Globus pallidus (tissue), 1 donor: ENCODE results near the gene SPTBN2.
"Not testable (repeated sequence)": the region's sequence is repeated elsewhere in the genome, so short reads cannot be mapped to it uniquely, and the experiment has no call there.

Experiments
- DNase-seq: peaks from one replicate; pipeline ENCODE4 v3.0.0-alpha.2; 2015; ENCODE audit warnings: low spot score

The SPTBN2 gene

DNA sequence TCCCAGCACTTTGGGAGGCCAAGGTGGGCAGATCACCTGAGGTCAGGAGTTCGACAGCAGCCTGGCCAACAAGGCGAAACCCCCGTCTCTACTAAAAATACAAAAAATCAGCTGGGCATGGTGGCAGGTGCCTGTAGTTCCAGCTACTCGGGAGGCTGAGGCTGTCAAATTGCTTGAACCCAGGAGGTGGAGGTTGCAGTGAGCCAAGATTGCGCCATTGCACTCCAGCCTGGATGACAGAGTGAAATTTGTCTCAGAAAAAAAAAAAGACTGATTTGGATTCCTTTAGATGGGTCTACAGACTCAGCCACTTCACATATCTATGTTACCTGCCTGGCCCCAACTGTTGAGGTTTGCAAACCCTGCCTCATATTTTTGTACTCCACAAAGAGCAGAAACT lies 4.8 kb downstream of the SPTBN2 start:
- DNase-seq: not testable (repeated sequence)

DNA sequence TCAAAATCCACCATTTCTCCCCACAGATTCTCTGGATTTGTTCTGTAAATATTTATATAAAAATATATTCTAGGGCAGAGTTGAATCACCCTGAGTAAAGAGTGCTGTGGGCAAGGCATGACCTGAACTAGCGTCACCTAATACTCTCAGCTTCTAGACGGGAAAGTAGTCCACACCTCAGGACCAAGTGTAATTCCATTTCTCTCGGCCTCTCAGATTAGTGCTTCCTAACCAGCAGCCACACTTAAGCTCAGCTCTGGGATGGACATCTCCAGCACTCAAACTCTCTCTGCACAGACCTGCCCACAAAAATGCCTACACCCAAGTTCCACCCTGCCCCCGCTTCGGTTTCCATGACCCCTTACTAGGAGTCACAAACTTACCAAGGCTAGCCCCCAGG lies 5.3 kb downstream of the SPTBN2 start:
- DNase-seq: no peak

DNA sequence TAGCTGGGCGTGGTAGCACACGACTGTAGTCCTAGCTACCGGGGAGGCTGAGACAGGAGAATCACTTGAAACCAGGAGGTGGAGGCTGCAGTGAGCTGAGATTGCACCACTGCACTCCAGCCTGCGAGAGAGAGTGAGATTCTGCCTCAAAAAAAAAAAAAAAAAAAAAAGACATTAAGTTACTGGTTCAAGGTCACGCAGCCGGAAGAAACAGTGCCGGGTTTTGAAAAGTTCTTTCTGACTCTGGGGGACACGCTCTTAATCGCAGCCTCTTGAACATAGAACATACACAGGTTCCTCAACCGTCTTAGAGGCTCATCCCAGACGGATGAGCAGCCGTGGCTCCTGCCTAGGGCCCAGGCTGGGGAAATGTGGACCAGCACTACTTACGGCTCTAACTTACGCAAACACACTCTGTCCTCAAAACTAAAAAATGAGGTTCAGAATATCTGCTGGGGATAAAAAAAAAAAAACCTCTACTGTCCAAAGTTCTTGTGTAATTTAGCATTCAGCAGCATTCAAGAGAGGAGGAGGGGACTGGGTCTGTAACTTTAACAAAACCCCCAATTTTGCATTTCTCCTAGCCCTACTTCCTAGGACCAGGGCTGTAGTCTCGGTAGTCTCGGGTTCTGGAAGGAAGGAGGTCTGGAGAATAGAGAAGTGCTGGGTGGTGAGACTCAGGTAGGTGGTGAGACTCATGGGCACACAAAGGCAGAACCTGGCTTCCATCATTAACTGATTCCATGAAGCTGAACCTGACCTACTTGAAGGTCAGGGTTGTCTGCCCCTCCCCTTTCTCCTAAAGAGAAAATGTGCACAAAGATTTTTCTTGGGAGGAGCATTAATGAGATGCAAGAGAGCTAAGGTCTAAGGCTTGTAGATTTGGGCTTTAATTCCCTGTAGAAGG lies 6.0 kb downstream of the SPTBN2 start:
- DNase-seq: no peak

DNA sequence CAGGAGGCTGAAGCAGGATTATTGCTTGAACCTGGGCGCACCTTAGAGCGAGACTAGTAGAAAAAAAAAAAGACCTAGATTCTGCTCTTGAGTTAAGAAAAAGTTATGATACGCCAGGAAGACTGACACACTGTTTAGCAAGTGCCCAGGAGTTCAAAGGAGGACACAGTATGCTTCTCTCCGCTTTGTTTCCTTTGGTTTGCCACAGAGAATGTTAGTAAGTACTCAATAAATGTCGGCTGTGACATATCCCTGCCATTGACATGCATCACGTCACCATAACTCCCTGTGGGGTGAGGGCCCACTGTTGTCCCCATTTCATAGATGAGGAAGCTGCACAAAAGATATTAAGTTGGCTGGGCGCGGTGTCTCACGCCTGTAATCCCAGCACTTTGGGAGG lies 7.1 kb downstream of the SPTBN2 start:
- DNase-seq: no peak

DNA sequence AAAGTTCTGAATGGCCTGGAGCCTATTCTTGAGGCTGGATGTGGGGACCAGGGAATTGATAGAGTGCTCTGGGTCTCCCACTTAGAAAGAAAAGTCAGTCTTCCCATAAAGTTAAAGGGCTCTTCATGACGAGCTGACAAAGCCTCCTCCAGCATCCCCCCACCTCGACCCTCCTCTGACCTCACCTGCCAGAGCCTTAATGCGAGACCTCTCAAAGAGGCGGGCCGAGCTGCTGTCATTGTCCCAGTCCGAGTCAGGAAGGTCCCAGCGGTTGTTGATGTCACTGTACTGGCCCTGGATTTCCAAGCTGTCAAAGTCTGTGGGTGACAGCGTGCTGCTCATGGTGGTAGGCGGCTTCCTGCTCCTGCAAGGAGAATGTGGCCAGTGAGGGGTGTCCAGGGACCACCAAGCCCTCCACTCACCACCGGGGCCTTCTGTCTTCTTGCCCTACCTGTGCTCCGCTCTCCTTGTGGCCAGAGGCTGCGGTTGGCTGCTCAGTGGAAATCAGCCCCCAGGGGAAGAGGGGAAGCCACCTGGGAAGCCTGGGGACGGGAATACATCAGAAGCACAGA lies 8.0 kb downstream of the SPTBN2 start:
- DNase-seq: no peak

DNA sequence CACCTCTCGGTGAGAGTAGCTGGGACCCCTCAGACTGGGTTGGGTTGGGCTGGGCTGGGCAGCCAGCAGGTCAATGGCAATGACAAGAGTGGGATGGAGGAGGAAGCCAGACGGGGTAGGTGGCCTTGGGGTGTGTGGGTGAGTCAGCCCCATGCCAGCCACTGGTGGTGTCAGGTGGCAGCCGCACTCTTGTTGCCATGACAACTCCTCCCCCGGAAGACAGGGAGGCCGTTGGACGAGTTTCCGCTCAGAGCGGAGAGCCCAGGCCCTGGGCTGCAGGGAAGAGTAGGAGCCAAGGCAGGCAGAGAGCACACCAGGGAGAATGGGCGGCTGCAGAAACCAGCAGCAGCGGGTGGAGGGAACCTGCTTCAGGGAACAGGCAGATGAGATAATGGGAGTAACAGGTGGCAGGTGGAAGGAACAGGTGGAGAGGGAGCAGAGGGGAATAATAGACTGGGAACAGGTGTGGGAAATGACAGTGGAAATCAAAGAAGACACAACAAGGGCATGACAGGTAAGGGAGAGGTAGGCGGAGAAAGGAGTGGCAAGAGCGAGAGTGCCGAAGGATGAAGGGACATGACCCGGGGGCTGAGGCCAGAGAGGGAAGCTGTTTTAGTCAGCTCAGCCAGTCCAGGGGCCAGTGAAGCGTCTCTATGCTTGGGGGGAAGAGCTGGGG lies 8.7 kb downstream of the SPTBN2 start:
- DNase-seq: no peak

DNA sequence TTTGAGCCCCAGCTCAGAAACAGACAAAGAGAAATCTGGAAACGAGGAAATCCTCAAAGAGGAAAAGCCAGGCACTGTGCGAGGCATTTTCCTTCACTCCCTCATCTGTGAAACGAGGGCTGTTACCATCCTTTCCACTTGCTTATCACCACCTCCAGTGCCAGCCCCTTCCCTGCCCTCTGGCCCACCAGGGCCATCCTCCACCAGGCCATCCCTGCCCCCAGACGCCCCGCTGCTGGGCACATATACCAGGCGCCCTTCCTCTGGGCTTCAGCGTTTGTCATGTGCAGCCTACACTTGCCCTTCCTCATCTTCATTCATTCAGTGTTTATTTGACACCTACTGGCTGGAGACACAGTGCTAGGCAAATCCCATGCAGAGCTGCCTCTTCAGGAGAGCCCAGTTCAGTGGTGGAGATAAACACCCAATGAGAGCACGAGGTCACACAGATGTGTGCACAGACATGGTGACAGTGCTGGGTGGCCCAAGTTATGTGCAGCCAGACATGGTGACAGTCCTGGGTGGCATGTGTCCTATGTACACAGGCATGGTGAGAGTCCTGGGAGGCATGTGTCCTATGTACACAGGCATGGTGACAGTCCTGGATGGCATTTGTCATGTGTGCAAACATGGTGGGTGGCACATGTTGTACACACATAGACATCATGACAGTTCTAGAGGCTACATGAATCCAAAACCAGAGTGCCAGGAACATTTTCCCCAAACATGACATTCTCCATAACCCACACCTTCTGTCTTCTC lies 9.7 kb downstream of the SPTBN2 start:
- no peak for DNase-seq

DNA sequence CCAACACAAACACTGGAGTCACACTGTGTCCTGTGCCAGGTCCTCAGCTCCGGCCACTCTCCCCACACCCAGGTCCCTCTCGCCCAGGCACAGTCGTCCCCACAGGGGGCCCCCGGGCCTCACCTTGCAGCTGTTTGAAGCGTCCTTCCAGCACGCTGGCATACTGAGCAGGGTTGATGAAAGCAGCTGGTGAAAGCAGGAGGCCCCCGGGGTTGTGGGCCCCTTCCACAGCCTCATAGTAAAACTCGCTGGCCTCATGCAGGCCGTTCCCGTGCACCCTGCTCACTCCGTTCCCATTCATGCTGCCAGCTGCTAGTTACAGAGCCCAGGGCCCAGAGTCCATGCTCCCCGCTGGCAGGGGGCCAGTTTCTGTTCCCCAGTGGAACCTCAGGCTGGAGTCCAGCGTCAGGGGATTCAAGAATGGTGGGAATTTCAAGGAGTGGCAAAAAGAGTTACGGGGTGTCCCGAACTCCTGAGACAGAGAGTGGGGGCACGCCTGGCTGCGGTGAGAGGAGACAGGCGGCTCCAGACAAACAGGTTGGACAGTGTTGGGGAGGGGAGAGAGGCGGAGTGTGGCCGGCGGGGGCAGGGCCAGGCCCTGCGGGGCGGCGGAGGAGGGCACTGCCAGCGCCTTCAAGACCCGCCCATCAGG lies 10.6 kb downstream of the SPTBN2 start:
- DNase-seq: no peak

DNA sequence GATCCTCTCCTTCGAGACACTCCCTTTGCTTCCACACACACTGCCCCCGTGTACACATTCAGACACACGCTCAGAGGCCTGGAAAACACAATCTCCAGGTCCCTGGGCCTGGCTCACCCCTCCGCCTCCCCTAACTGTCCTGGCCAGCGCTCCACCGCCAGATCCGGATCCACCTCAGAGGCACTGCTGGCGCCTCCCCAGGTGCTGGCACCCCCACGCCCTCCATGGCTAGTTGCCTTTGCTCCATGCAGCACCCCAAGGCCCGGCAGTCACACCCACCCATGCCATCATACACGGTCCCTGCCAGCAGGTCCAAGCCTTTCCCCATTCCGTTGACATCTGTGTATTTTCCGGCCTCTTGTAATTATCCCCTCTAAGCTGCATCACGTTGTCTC lies 11.1 kb downstream of the SPTBN2 start:
- DNase-seq: no peak

DNA sequence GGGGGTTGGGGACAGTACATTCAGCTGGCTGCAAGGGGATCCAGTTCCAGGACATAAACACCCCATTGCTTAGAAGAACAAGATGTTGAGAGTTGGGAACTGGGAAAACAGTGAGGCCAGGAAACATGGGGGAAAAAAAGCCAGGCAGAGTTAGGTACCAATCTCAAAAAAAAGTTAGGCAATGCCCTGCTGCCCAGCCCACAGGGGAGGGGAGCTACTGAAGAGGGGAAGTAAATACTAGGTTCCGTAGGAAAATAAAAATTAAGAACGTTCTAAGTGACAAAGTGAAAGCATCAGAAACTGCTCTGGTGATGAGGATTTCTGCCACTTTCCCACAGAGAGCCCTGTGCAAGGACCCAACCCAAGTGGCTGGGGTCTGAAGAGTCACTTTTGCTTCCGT lies 12.0 kb downstream of the SPTBN2 start:
- DNase-seq: no peak

DNA sequence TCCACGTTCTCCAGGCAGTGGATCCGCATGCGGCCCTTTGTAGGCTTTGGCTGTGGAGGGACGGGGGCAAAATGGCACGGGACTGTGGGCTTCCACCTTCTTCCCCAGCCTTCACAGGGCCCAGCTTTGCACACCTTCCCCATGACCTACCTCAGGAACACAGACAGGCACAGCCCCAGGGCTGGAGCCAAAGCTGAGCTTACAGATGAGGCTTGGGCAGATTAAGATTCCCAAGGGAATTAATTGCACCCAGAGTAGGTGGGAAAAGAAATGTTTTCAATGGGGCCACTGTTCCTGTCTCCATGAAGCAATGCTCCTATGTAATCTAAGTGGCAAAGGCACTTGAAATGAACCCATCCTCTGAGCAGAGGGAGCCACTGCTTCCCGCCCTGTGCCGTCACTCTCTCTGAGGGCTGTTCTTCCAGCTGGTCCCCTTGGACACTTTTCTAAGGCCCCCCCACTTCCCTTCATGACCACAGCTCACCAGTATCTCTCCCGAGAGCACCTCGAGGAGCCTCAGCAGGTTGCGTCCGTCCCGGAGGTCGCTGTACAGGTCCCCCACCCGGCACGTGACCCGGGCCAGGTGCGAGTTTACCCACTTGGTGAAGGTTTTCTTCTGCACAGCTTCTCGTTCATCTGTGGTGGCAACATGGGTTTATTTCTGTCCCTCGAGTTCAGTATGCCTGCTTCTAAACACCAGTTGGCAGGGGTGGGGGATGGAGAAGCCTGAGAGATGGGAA lies 13.5 kb downstream of the SPTBN2 start:
- DNase-seq: no peak

DNA sequence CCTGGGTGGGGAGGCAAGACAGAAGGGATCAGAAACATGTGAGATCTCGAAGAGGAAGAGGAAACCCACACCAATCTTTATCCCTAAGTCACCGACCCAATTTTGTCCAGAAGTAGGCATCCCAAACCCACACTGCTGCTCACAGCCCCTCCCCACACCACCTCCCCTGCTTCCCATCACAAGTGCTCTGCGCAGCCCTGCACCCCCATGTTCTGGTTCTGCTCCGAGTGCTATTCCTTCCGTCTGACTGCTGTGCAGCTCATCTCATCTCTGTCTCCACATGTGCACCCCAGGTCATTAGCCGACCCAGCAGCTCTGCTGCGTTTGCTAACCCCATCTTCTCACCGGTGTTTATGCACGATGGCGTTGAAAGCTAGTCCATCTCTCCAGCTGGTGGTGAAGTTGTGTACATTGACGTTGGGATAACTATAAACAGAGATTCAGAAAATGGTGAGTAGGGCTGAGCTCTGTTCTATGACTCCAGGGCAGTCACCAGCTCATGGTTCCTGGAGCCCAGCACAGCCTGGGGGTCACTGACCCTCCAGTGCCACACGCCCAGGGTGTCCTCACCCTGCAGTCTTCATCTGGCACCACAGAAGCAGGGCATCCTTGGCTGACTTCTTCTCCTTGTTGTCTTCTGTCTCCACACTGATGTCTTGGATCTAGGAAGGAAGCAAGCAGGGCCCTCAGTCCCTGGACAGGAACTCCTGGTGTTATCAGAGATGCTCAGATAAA lies 15.1 kb downstream of the SPTBN2 start:
- DNase-seq: no peak

DNA sequence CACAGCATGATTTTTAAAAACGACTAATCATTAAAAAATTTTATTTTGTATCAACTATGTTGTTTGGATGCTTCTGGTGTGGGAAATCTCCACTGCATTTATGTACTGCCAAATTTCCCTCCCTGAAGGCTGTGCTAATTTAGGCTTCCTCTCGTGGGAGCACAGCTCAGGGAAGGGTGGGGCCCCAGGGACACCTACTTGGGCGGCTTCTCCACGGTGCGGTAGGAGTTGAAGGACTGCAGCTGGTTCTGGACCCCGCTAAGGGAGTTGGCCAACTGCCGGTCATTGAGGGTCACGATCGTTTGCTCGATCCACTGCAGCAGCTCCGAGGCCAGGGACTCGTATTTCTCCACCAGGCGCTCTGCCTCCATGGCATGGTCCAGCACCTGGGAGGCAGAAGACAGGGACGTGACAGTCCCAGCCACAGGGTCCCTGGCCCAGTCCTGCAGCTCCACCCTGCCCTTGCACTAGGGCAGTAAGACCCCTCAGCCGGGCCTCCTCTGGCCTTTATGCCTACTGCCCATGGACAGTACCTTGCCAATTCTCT lies 18.6 kb downstream of the SPTBN2 start:
- DNase-seq: no peak

DNA sequence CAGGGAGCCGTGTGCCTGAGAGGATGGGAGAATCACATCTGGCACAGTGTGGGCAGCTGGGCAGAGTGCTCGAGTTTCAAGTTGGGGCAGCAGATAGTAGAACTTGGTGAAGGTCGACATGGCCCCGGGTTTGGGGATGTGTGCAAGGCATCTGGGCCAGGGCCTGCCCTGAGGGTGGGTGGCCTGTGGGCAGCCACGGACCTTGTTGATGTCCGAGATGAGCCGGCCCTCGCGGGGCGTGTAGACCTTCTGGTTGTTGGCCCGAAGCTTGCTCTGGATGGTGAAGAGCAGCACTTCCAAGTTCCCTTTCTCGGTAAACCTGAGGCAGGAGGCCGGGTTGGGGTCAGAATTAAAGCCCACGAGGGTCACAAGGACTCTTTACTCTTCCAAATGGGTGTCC lies 20.3 kb downstream of the SPTBN2 start:
- DNase-seq: no peak

DNA sequence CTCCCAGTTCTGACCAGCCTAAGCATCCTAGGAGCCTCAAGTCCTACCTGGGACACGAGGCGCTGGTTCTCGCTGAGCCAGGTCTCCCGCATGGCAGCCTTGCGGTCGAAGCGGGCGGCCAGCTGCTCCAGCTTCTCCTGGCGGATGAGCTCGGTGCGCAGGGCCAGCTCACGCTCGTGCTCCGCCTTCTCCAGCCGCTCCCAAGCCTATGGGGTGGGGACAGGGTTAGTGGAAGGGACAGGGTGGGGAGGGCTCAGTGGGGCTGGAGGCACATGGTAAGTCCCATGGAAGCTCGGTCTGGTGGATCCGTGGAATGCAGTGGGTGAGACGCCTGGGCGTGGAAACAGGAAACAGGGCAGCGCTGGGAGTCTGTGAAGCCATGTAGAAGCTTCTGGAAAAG lies 20.9 kb downstream of the SPTBN2 start:
- no peak for DNase-seq

DNA sequence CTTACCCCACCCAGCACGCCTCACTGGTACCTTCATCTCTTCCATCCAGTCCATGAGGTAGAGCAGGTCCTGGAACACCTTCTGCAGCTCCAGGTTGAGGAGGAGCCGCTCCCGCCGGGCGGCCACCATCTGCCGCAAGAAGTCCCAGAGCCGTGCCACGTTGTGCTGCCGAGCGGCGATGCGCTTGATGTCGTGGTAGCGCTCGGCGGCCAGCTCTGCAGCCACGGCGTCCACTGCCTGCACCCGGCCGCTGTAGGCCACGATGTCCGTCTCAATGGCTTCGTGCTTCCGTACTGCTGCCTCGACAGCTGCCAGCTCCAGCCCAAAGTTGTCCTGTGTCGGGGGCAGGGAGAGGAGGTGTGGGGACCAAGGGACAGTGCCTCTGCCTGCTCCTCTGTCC lies 21.5 kb downstream of the SPTBN2 start:
- no peak for DNase-seq

DNA sequence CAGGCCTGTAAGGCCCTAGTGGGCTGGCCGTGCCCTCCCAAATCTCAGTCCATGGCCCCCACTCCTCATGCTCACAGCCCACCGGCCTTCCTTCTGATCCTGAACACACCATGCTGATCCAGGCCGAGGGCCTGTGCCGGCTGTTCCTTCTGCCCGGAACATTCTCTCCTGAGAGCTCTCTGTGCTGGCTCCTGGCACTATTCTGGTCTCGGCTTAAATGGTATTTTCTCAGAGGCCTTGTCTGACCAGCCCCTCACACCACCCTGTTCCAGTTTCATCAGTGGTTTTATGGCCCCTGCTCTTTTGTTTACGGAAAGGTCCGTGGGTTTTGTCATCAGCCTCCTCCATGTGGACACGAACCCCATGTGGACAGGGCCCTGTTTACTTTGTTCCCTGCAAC lies 22.0 kb downstream of the SPTBN2 start:
- no peak for DNase-seq

DNA sequence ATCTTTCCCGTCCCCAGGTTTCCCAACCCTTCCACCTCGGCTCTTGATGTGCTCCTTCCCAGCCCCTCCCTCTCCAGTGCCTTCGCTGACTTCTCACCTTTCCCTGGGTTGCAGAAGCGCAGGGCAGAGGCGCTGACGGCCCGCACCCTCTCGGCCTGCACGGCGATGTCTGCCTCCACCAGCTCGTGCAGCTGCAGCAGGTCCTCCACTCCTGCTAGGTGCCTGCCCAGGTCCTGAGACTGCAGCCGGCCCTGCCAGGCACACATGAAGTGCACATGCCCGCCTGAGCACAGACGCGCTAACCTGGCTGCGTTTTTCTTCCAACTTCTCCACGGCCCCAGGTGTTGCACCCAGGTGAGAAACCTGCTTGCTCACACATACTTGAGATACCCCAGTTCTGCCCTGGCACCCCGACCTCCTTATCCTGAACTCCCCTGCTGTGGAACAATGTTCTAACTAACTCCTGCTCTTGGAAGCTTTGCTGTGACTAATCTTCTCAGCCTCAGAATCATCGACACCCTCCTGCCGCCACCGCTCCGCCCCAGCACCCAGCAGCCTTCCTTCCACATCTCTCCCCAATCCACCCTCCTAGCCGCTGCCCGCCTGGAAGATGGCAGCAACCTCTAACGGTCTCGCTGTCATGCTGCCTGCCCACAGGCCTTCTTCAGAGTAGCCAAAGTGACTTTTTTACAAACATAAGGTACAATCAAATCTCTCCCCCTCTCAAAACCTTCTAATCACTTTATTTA lies 23.3 kb downstream of the SPTBN2 start:
- DNase-seq: no peak

DNA sequence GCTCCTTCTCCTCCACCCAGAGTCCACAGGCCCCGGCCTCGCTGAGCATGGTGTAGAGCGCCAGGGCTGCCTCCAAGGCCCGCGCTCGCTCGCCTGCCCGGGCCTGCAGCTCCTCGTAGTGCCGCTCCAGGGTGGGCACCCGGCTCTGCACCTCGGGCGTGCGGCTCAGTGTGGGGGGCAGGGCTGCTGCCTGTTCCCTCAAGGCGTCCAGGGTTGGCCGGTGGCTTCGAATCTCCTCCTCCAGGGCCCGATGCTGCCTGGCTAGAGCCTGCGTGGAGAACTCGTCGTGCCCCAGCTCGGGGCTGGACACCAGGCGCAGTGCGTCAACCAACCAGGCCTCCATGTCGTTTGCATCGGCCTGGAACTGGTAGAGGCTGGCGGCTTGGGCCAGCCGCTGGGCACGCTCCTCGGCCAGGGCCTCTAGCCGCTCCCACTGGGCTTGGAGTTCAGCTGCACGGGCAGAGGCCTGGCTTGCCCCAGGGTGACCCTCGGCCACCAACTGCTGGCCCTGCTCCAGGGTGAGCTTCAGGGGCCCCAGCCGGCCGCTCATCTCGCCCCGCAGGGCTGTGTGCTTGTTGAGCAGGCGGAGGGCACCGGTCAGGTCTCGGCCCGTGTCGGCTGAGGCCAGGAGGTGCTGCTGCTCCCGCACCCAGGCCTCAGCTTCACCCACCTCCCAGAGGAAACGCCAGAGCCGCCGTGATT lies 24.2 kb downstream of the SPTBN2 start:
- no peak for DNase-seq
